Stimulated activated CD8-positive, alpha-beta memory T cell treated with anti-CD3 and anti-CD28 coated beads, Interleukin-4, amount 100 ng/mL, for 4 hours (primary cell): Measurements from ENCODE around the gene PKD1.
"Not testable (repeated sequence)": the region's sequence is repeated elsewhere in the genome, so short reads cannot be mapped to it uniquely, and the experiment has no call there.

Source experiments
- DNase-seq, 2 donors: peaks; one replicate each; pipeline ENCODE4 v3.0.0-alpha.2; 2020; ENCODE audit warnings: low read depth in 2 of 2, low spot score in 1 of 2

The PKD1 gene

GRCh38 chr16:2126161-2126743, 9.4 kb downstream of the PKD1 start:
- not testable (repeated sequence) for DNase-seq

DNA sequence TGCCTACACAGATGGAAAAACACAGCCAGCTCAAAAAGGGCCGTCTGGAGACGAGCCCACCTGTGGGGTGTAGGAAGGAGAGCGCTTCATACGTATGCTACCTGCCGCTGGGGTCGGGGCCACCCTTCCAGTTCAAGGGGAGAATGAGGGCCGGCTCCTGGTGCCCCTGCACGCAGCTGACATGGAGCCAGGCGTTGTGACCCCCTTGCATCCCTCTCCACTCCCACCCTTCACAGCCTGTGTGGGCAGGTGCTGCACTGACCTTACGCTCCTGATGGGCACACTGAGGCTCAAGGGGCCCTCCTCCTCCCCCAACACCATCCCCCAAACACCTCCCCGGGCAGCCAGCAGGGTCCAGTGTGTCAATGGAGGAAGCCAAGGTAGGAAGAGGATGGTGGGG, 10.1 kb downstream of the PKD1 start:
- not testable (repeated sequence) for DNase-seq

DNA sequence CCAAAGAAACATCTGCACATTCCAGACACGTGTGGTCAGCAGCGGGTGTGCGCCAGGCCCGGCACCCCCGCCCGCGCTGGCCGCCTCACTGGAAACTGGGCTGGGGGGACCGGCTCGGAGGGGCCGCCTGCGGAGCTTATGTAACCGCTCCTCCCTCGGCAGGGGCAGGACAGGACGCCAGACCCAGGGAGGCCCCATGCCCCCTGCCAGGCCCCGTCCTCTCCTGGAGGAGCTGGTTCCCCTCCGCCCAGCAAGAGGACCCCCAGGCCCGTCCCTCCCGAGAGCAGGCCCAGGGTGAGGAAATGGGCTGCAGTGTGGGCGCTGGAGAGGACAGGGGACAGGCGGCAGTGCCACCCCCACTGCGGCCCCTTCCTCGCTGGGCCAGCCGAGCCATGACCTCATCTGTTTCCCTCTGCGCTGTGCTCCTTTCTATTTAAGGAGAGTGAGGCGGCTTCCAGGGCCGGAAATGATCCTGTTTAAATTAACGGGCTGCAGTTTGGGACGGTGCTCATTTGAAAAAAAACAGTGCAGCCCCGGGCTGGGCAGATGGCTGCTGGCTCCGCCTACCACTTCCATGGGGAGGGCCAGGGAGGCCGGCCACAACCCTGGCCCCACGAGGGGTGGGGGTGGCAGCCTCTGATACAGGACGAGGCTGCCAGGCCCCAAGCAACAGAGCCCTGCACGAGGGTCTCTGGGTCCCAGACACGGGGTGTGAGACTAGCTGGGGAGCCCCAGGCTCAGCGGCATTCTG, 10.8 kb downstream of the PKD1 start:
- DNase-seq: not testable (repeated sequence)

- DNase-seq: not testable (repeated sequence)
Observed at GRCh38 chr16:2124377-2124693, 11.4 kb downstream of the PKD1 start.

DNA sequence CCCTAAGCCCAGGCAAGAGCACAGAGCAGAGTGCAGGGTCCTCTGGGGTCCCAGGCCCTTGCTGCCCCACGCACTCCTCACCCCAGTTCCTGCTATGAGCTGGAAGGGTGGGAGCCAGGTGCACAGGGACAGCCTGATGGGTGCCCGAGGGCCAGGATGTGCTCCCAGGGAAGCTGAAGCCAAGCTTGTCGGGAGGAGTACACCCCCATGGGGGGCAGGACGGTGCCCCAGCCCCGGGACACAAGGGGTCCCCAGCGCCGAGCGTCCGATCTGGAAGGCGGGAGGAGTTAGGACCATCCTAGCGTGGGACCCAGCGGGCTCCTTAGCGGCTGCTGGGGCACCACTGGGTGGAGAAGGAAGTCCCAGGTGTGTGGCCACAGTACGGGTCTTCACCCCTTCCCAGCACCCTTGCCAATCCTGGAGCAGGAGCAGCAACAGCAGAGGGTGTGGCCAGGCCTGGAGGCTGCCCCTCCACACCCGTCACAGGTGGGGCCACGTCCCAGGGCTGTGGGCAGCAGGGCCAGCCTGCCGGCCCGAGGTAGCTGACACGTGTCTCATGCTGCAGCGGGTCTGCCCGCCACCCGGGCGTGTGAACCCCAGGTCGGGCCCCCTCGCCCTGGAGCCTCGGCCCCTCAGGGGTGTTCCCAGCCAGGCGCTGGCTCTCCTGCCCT, 11.9 kb downstream of the PKD1 start:
- DNase-seq: not testable (repeated sequence)

GRCh38 chr16:2122934-2123683, 12.6 kb downstream of the PKD1 start:
- not testable (repeated sequence) for DNase-seq

DNA sequence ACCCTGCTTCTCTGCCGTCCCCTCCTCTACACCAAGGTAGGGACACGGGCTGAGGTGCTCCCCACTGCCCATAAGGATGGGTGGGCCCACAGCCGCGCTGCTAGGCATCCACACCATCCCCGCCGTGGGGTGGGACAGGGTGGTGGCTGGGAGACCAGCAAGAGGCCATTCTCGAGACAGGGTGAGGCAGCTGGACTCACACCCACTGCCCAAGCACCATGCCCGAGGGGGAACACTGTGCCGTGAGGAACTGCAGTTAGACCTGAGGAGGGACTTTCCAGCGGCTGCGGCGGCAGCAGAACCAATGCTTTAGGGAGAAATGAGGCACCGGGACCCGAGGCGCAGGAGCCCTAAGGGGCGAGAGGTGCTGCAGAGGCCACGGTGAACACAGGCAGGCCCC, 13.3 kb downstream of the PKD1 start:
- DNase-seq: no peak

GRCh38 chr16:2121853-2122252, 13.8 kb downstream of the PKD1 start:
- DNase-seq: no peak

GRCh38 chr16:2121325-2121724, 14.4 kb downstream of the PKD1 start:
- DNase-seq: not testable (repeated sequence)

GRCh38 chr16:2117960-2118722, 17.6 kb downstream of the PKD1 start:
- DNase-seq: not testable (repeated sequence)

- not testable (repeated sequence) for DNase-seq
Observed at GRCh38 chr16:2117341-2117740, 18.4 kb downstream of the PKD1 start.

DNA sequence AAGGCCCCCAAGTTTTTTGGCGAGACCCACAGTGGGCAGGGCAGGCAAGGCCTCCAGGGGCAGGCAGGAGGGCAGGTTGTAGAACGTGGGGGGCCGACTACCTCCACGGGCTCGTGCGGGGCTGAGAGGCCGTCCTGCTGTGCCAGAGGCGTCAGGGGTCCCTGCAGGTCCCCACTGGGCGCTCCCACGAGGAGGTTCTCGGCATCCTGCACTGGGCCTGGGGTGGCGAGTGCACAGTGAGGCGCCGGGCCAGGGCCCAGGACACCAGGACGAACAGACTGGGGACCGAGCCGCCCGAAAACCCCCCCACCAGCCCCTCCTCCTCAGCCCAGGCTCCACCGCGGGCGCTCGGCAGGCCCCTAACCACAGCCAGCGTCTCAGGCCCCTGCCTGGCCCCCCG, 19.3 kb downstream of the PKD1 start:
- DNase-seq: not testable (repeated sequence)

DNA sequence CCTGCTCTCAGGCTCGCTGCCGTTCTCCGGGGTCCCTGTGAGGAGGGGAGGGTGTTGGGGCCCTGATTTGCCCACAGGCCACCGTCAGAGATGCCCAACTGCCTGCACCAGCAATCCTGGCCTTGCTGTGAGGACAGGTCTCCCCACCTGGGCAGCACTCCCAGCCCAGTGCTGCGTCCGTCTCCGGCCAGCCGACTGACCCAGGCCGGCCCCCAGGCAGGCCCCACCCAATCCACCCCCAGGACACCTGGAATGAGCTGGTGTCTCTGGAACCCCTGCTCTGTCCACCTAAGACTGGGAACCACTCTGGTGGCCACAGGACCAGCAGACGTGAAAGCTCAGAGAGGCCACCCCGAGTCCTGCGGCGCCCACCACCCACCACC, 20.1 kb downstream of the PKD1 start:
- DNase-seq: no peak

DNA sequence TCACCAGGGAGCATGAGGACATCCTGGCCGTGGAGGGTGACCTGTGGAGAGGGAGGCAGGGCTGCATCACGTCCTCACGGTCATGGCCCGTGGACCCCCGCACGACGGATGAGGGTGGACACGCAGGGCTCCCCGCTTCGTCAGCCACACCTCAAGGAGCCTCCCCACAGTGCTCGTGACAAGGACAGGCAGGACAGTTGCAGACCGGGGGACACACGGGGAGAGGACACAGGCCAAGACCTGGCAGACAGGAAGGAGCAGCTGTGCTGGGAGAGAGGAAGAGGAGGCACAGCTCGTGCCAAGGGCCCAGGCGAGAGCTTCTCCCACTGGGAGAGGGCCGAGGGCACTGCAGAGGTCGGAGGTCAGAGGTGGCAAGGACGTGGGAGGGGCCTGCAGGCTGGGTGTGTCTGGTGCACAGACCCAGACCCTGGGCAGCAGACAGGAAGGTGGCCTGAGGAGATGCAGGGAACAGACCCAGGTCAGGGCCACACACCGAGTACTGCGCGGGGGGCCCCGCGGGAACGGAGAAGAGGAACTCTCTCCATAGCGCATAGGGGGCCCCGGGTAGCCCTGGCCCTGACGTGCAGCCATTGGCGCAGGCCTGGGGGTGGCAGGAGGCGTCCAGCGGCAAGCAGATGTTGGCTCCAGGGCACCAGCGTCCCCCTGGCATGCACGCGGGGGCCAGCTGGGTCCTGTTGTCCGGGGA, 20.7 kb downstream of the PKD1 start:
- not testable (repeated sequence) for DNase-seq

- DNase-seq: not testable (repeated sequence)
Observed at GRCh38 chr16:2114225-2114624, 21.5 kb downstream of the PKD1 start.

GRCh38 chr16:2112539-2113106, 23.1 kb downstream of the PKD1 start:
- not testable (repeated sequence) for DNase-seq

GRCh38 chr16:2111412-2112335, 24.0 kb downstream of the PKD1 start:
- not testable (repeated sequence) for DNase-seq

- DNase-seq: not testable (repeated sequence)
Observed at GRCh38 chr16:2111009-2111353, 24.7 kb downstream of the PKD1 start.
